Measurements from ENCODE around the gene MED17.

The MED17 gene

GRCh38 chr11:93842034-93842433, 58.0 kb downstream of the MED17 start:
- CTCF ChIA-PET = no interaction called here
- DNase-seq (ENCODE audit: extremely low spot score) = no peak
- POLR2A ChIA-PET = no interaction called here
- no peak for TF ChIP-seq CTCF (IDR thresholded peaks at IDR 0.05; ENCODE audit: control extremely low read depth, extremely low read depth, low read depth, missing control alignments)

GRCh38 chr11:93842461-93842860, 58.4 kb downstream of the MED17 start:
- no peak for TF ChIP-seq CTCF (IDR thresholded peaks at IDR 0.05; ENCODE audit: control extremely low read depth, extremely low read depth, low read depth, missing control alignments)
- CTCF ChIA-PET = no interaction called here
- no peak for DNase-seq (ENCODE audit: extremely low spot score)
- POLR2A ChIA-PET = no interaction called here

GRCh38 chr11:93843906-93844305, 59.8 kb downstream of the MED17 start:
- DNase-seq (ENCODE audit: extremely low spot score) = no peak
- no peak for TF ChIP-seq CTCF (IDR thresholded peaks at IDR 0.05; ENCODE audit: control extremely low read depth, extremely low read depth, low read depth, missing control alignments)
- ChIA-PET CTCF (interaction anchor here (1.1 kb wide), 1 partner anchor 253 kb away, joined by 3 read pairs; no protein-coding TSS in a partner anchor), POLR2A (no interaction called here)

GRCh38 chr11:93844568-93844967, 60.5 kb downstream of the MED17 start:
- no peak for DNase-seq (ENCODE audit: extremely low spot score)
- ChIA-PET CTCF (no interaction called here), POLR2A (no interaction called here)
- TF ChIP-seq CTCF (IDR thresholded peaks at IDR 0.05; ENCODE audit: control extremely low read depth, extremely low read depth, low read depth, missing control alignments) = no peak

- ChIA-PET POLR2A (no interaction called here), CTCF (interaction anchor here (1.2 kb wide), 1 partner anchor 12 kb away, joined by 3 read pairs; no protein-coding TSS in a partner anchor)
- DNase-seq (ENCODE audit: extremely low spot score) = no peak
- no peak for TF ChIP-seq CTCF (IDR thresholded peaks at IDR 0.05; ENCODE audit: control extremely low read depth, extremely low read depth, low read depth, missing control alignments)
These were observed 61.4 kb downstream of the MED17 start for GRCh38 chr11:93845181-93846092.

GRCh38 chr11:93846411-93846810, 62.3 kb downstream of the MED17 start:
- no peak for TF ChIP-seq CTCF (IDR thresholded peaks at IDR 0.05; ENCODE audit: control extremely low read depth, extremely low read depth, low read depth, missing control alignments)
- ChIA-PET CTCF (interaction anchor here (1.2 kb wide), 1 partner anchor 13 kb away, joined by 3 read pairs; no protein-coding TSS in a partner anchor), POLR2A (no interaction called here)
- no peak for DNase-seq (ENCODE audit: extremely low spot score)

Data from GM10248 (cell line).